GM12801 (cell line): ENCODE results near the gene MT1F.

Source experiments
- TF ChIP-seq, protein P1 (sequence below): IDR thresholded peaks from one replicate; pipeline ENCODE4 v1.5.1; 2011; ENCODE audit warnings: control low read depth; ENCODE audit not compliant: insufficient read length; ENCODE audit errors: extremely low read depth

Gene MT1F

DNA sequence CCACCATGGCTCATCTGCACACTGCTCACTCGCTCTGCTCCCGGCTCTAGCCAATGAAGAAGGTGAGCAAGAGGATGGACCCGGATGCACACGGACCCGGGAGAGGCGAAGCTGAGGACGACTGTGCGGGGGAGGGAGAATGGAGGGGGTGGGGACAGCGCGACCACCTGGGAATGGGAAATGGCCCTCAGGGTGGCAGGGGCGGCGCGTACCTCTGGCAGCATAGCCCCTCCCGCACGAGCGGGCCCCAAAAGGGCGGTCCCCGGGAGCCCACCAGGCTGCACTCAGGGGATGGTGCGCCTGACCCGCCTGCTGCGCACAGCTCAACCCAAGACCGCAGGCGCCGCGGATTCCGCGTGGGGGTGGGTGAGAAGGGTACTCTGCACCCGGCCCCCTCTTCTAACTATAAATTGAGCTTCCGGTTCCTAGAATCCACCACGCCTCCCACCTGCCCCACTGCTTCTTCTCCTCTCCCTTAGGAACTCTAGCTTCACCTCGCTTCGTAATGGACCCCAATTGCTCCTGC, 18.0 kb downstream of the MT1F start:
- TF ChIP-seq, protein P1, sequence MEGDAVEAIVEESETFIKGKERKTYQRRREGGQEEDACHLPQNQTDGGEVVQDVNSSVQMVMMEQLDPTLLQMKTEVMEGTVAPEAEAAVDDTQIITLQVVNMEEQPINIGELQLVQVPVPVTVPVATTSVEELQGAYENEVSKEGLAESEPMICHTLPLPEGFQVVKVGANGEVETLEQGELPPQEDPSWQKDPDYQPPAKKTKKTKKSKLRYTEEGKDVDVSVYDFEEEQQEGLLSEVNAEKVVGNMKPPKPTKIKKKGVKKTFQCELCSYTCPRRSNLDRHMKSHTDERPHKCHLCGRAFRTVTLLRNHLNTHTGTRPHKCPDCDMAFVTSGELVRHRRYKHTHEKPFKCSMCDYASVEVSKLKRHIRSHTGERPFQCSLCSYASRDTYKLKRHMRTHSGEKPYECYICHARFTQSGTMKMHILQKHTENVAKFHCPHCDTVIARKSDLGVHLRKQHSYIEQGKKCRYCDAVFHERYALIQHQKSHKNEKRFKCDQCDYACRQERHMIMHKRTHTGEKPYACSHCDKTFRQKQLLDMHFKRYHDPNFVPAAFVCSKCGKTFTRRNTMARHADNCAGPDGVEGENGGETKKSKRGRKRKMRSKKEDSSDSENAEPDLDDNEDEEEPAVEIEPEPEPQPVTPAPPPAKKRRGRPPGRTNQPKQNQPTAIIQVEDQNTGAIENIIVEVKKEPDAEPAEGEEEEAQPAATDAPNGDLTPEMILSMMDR, result no peak

DNA sequence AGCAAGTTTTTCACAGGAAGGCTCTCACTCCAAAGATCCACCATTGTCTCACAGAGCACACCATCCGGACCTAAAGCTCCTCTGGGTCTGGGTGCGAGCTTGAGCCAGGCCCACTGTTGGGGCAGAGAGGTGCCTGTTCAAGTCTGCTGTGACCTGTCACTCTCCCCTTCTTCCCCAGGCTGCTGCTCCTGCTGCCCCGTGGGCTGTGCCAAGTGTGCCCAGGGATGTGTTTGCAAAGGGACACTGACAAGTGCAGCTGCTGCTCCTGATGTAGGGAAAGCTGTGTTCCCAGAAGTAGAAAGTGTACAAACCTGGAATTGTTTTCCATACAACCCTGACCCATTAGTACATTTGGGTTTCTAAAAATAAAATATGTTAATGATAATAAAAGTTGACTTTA, 19.7 kb downstream of the MT1F start:
- TF ChIP-seq, protein P1, result no peak

DNA sequence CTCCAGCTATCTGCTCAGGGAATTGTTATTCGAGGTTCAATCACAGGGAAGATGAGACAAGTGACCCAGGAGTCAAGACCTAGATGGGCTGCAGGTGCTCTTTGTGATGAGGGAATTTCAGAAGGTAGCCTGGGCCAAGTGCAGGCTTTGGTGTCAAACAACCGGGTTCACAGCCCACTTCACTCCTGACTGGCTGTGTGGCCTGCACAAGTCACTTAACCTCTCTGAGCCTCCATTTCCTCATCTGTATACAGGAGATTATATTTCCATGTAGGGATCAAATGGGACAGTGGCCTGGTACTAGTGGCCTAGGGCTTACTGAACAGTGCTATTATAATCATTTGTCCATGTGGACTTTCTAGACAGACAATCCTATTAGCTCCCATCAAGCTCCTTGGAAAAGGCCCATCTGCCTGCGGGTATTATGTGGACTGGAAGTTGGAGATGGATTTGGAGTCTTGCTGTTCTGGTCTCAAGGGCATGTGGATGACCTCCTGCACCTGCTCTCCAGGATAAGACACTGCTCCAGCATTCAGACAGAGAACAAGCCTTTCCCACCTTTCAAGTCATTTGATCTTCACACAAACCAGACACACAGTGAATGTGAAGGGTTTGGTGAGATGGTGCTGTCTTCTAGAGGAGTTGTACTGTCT, 21.4 kb downstream of the MT1F start:
- TF ChIP-seq, protein P1, result no peak

DNA sequence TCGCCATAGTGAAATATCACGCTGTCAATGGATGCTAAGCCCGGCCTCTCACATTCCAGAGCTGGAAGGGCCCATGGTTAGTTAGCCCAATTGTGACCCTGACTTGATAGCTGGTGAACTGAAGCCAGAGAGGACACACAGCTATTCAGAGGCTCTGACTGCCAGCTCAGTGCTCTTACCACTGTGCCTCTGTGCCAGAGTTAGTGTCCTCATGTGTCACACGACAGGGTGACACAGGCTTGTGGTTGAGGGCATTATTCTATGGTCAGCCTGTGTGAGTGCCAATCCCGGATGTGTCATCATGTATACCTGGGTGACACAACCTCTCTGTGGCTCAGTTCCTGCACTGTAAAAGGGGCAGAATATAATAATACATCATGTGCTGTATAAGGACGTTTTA, 22.1 kb downstream of the MT1F start:
- TF ChIP-seq, protein P1, result no peak

- TF ChIP-seq, protein P1, result no peak
Observed at GRCh38 chr16:56681939-56682702, 24.4 kb downstream of the MT1F start, which contains the start of gene MT1X. TSS of gene MT1X (plus strand) at chr16:56682470. CDS start at chr16:56682541, 71 bp downstream.

- TF ChIP-seq, protein P1, result no peak
Observed at GRCh38 chr16:56682703-56683397, 25.1 kb downstream of the MT1F start.

- TF ChIP-seq, protein P1, result no peak
Observed at GRCh38 chr16:56683424-56684172, 25.8 kb downstream of the MT1F start.
